Activated T-helper 17 cell treated with anti-CD3 and anti-CD28 coated beads, Interleukin-2, amount 50 U/mL, for 72 hours (primary cell): Measurements from ENCODE around the gene MPZL2. TPM values are rescaled to one million over a fixed set of nuclear protein-coding genes. Genes with fewer than 3 reads are reported as not detected.
"Not testable (repeated sequence)": the region's sequence is repeated elsewhere in the genome, so short reads cannot be mapped to it uniquely, and the experiment has no call there.

Source experiments
- ATAC-seq: fragments of 150-1000 bp; cut with Tn5 transposase; replicated peaks from 2 replicates; pipeline ENCODE4 v1.10.0; 2021; ENCODE audit warnings: mild to moderate bottlenecking, moderate library complexity
- H3K27ac Mint-ChIP-seq: one replicate; pipeline ENCODE4 v1.8.0; 2022; ENCODE audit warnings: mixed read lengths
- H3K27me3 Mint-ChIP-seq: one replicate; pipeline ENCODE4 v1.8.0; 2022; ENCODE audit warnings: mixed read lengths
- H3K36me3 Mint-ChIP-seq: one replicate; pipeline ENCODE4 v1.8.0; 2022; ENCODE audit warnings: low read depth, mild to moderate bottlenecking, mixed read lengths
- H3K4me1 Mint-ChIP-seq: one replicate; pipeline ENCODE4 v1.8.0; 2022; ENCODE audit warnings: mixed read lengths
- H3K4me3 Mint-ChIP-seq: one replicate; pipeline ENCODE4 v1.8.0; 2022; ENCODE audit warnings: mild to moderate bottlenecking, mixed read lengths
- H3K9me3 Mint-ChIP-seq: one replicate; pipeline ENCODE4 v1.8.0; 2022; ENCODE audit warnings: mixed read lengths
- total RNA-seq, 2 donors: library from RNA; stranded (reverse); gene quantifications; one replicate each; pipeline ENCODE4 v1.2.3, GENCODE V29; 2022

MPZL2 gene
- 10 to 100 TPM in 1 of 2 donors, 1 to 10 TPM in 1; 2.8 to 21.7 TPM for total RNA-seq

DNA sequence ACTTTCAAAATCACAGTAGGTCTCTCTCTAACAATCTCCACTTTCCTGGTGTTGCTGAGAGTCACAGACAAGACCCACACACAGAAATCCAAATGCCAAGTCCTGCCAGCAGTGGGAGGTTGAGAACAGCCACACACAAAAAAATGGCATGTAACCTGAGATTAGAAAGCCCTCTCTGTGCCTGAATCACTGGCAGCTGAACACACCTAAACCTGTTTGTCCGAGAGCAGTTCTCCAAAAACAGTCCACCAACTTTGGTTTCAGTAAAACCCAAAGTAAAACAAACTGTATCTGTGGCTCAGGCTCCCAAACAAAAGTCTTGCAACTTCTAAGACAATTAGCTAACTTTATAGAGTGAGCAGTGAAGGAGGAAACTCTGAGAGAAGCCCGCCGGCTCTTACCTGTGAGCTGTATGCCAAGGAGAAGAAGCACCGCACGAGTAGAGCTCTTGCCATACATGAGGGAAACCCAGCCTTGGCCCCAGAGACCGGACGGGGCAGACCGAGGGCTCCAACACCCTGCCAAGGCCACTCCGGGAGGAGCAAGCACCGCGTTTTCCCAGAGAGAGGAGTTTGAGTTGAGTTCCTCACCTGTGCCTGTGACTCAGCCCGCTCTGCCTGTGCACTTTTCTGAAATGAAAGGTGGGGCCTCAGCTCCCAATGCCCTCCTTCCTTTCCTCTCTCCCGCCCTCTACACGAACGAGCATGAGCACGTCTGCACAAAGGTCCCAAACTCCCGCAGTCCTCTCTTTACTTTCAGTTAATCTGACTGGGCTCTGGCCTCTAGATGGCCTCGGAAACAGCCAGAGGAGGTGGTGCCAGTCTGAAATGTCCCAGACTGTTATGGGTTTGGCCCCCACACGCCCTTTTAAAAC lies at the start of gene MPZL2:
TSS of gene MPZL2 (minus strand) at position 603 of the 874 bp plus-strand sequence. CDS start at position 459, 144 bp downstream.
- H3K27me3 Mint-ChIP-seq: no peaks in the 10 kb centered on the region
- H3K36me3 Mint-ChIP-seq: peaks cover 22% of the 10 kb centered on the region
- peak; percentile 80 for ATAC-seq
- no peaks in the 10 kb centered on the region for H3K9me3 Mint-ChIP-seq
- peak within 1 kb of the TSS; percentile 60 for H3K27ac Mint-ChIP-seq
- H3K4me1 Mint-ChIP-seq: peaks cover 20% of the 10 kb centered on the region
- H3K4me3 Mint-ChIP-seq: peak within 1 kb of the TSS; percentile 81

- no peak for ATAC-seq
- Mint-ChIP-seq H3K27ac (no peak overlapping the region), H3K4me3 (no peak overlapping the region), H3K27me3 (no peaks in the 10 kb centered on the region), H3K36me3 (peaks cover 91% of the 10 kb centered on the region), H3K9me3 (no peaks in the 10 kb centered on the region), H3K4me1 (peaks cover 55% of the 10 kb centered on the region)
Observed at GRCh38 chr11:118313242-118313641, 49.1 kb upstream of the MPZL2 start.

GRCh38 chr11:118312328-118312727 lies 48.2 kb upstream of the MPZL2 start:
- Mint-ChIP-seq H3K36me3 (peaks cover 98% of the 10 kb centered on the region), H3K27me3 (no peaks in the 10 kb centered on the region), H3K9me3 (no peaks in the 10 kb centered on the region), H3K4me1 (peaks cover 58% of the 10 kb centered on the region), H3K27ac (peak overlapping the region; percentile 67), H3K4me3 (peak overlapping the region; percentile 100)
- ATAC-seq: no peak

DNA sequence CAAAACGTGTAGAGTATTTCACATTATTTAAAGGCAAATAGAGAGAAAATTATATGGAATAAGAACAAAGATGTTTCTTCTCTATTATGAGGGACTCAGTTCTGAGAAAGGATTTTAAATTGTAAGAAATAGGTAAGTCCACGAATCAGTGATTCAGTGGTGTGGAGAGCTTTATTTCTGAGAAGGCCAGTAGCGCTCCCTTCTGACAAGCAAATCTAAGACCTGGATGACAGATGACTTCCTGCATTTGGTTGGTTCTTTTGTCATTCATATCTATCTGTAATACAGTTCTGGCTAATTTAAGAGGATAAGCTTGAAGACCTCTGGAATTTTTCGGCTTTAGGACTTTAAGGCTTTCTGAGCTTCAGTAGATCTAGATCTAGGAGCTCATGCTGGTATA lies 47.4 kb upstream of the MPZL2 start:
- Mint-ChIP-seq H3K27ac (peak overlapping the region; percentile 69), H3K4me3 (peak overlapping the region; percentile 100), H3K36me3 (peaks cover 99% of the 10 kb centered on the region), H3K4me1 (peaks cover 60% of the 10 kb centered on the region), H3K27me3 (no peaks in the 10 kb centered on the region), H3K9me3 (no peaks in the 10 kb centered on the region)
- ATAC-seq: no peak

DNA sequence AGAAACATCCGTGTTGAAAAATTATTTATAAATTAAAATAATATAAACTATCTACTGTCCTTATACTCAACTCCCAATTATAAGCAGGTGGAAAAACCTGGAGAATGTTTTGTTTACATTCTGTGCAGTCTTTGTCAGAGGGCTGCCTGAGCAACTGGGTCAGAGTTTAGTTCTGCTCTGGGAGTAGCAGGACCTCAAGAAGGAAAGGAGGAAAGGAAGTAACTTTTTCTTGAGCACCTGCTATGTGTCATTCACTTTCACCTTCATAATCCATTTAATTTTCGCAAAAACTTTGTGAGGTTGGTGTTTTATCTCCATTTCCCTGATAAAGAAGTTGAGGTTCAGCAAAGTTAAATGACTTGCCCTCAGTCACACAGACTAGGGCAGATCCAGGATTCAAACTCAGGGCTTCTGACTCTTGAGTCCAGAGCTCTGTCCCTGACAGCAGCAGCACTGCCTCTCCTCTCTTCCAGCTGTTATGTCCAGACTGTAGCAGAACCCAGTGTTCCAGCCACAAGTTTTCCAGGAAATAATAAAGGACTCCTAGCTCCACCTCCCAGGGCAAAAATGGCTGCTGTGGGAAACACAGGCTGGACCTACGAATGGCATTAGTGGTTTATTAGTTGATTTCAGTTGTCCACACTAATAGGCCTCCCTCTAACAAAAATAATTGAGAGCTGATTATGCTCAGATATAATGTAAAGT lies 46.8 kb upstream of the MPZL2 start:
- no peak for ATAC-seq
- Mint-ChIP-seq H3K9me3 (peaks cover under 1% of the 10 kb centered on the region), H3K27me3 (no peaks in the 10 kb centered on the region), H3K36me3 (peaks cover 99% of the 10 kb centered on the region), H3K27ac (peak overlapping the region; percentile 69), H3K4me1 (peaks cover 57% of the 10 kb centered on the region), H3K4me3 (peak overlapping the region; percentile 100)

- peaks cover 3% of the 10 kb centered on the region for H3K9me3 Mint-ChIP-seq
- no peaks in the 10 kb centered on the region for H3K27me3 Mint-ChIP-seq
- H3K4me1 Mint-ChIP-seq: peaks cover 54% of the 10 kb centered on the region
- H3K27ac Mint-ChIP-seq: peak overlapping the region; percentile 10
- H3K36me3 Mint-ChIP-seq: peaks cover 99% of the 10 kb centered on the region
- ATAC-seq: no peak
- H3K4me3 Mint-ChIP-seq: peak overlapping the region; percentile 100
Observed at GRCh38 chr11:118310271-118310670, 46.2 kb upstream of the MPZL2 start.

GRCh38 chr11:118308995-118309528 lies 45.0 kb upstream of the MPZL2 start:
- Mint-ChIP-seq H3K36me3 (peaks cover 96% of the 10 kb centered on the region), H3K27ac (peak overlapping the region; percentile 81), H3K4me1 (peaks cover 46% of the 10 kb centered on the region), H3K4me3 (peak overlapping the region; percentile 100)
- peak; percentile 7 for ATAC-seq
- H3K9me3 Mint-ChIP-seq, H3K27me3 Mint-ChIP-seq: not testable (repeated sequence)

DNA sequence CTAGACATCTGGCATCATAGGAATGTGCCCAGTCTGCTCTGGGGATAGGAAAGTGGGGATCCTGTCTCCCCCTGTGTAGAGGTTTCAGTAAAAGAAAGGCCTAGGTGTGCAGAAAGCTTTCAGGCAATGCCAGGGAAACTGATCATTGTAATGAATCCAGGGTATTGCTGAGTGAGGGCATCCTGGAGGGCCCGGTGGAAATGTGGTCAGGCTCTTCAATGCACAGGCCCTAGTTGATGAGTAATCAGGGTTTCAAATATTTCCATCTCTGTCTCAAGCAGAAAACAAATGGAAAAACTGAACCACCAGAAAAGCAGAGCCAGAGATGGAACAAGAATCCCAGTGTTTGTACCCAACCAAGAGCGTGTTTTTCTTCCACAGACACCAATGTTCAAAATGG lies 42.5 kb upstream of the MPZL2 start:
- ATAC-seq: peak; percentile 75
- Mint-ChIP-seq H3K36me3 (peaks cover 72% of the 10 kb centered on the region), H3K27me3 (no peaks in the 10 kb centered on the region), H3K4me1 (peaks cover 41% of the 10 kb centered on the region), H3K27ac (peak overlapping the region; percentile 100), H3K4me3 (peak overlapping the region; percentile 100), H3K9me3 (peaks cover 3% of the 10 kb centered on the region)

DNA sequence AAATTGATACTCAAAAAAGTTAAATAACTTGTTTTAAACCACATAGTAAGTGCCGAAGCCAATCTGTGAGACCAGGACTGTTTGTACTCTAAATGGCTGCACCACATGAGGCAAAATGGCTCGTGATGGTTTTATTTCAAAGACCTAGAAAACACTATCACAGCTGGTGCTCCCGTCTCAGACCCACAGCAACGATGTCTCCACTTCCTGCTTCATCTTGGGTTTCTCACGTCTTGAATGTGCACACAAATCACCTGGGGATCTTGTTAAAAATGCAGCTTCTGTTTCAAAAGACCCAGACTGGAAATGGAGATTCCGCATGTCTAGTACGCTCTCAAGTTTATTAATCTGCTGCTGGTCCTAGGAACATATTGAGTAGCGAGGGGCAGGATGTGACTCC lies 41.6 kb upstream of the MPZL2 start:
- Mint-ChIP-seq H3K36me3 (peaks cover 64% of the 10 kb centered on the region), H3K4me1 (peaks cover 41% of the 10 kb centered on the region), H3K9me3 (peaks cover 3% of the 10 kb centered on the region), H3K27ac (peak overlapping the region; percentile 100), H3K4me3 (peak overlapping the region; percentile 100), H3K27me3 (no peaks in the 10 kb centered on the region)
- peak; percentile 12 for ATAC-seq

DNA sequence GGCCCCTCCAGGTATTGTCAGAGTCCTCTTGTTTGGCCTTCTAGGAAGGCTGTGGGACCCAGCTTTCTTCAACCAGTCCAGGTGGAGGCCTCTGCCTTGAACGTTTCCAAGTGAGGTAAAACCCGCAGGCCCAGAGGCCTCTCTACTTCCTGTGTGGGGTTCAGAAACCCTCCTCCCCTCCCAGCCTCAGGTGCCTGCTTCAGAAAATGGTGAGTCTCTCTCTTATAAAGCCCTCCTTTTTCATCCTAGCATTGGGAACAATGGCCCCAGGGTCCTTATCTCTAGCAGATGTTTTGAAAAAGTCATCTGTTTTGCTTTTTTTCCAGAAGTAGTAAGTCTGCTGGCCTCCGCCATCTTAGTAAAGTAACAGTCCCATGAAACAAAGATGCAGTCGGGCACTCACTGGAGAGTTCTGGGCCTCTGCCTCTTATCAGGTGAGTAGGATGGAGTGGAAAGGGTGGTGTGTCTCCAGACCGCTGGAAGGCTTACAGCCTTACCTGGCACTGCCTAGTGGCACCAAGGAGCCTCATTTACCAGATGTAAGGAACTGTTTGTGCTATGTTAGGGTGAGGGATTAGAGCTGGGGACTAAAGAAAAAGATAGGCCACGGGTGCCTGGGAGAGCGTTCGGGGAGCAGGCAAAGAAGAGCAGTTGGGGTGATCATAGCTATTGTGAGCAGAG lies 40.6 kb upstream of the MPZL2 start, which contains the start of gene CD3E:
TSS of gene CD3E (plus strand) at position 163 of the 681 bp plus-strand sequence. CDS start at position 386, 223 bp downstream.
- Mint-ChIP-seq H3K4me1 (peaks cover 37% of the 10 kb centered on the region), H3K27ac (peak within 1 kb of the TSS; percentile 100), H3K4me3 (peak within 1 kb of the TSS; percentile 100), H3K9me3 (peaks cover 3% of the 10 kb centered on the region), H3K36me3 (peaks cover 53% of the 10 kb centered on the region), H3K27me3 (no peaks in the 10 kb centered on the region)
- peak; percentile 81 for ATAC-seq

DNA sequence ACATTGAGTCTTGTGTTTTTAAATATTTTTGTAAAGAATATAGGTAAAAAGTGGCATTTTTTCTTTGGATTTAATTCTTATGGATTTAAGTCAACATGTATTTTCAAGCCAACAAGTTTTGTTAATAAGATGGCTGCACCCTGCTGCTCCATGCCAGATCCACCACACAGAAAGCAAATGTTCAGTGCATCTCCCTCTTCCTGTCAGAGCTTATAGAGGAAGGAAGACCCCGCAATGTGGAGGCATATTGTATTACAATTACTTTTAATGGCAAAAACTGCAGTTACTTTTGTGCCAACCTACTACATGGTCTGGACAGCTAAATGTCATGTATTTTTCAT lies 40.1 kb upstream of the MPZL2 start:
- Mint-ChIP-seq H3K4me3 (peak overlapping the region; percentile 100), H3K9me3 (peaks cover 3% of the 10 kb centered on the region), H3K27me3 (no peaks in the 10 kb centered on the region), H3K36me3 (peaks cover 48% of the 10 kb centered on the region), H3K4me1 (peaks cover 35% of the 10 kb centered on the region), H3K27ac (peak overlapping the region; percentile 100)
- ATAC-seq: peak; percentile 13

- Mint-ChIP-seq H3K4me1 (peaks cover 17% of the 10 kb centered on the region), H3K27me3 (no peaks in the 10 kb centered on the region), H3K4me3 (no peak overlapping the region), H3K36me3 (peaks cover 23% of the 10 kb centered on the region), H3K27ac (no peak overlapping the region), H3K9me3 (peaks cover 3% of the 10 kb centered on the region)
- no peak for ATAC-seq
Observed at GRCh38 chr11:118301600-118302195, 37.6 kb upstream of the MPZL2 start.

GRCh38 chr11:118295815-118296454 lies 31.8 kb upstream of the MPZL2 start:
- peak; percentile 84 for ATAC-seq
- Mint-ChIP-seq H3K27ac (peak overlapping the region; percentile 70), H3K4me1 (peaks cover 13% of the 10 kb centered on the region), H3K9me3 (no peaks in the 10 kb centered on the region), H3K4me3 (peak overlapping the region; percentile 26), H3K27me3 (no peaks in the 10 kb centered on the region), H3K36me3 (no peaks in the 10 kb centered on the region)
